SK-N-SH (cell line): Measurements from ENCODE around the gene KRT75. TPM values are rescaled to one million over a fixed set of nuclear protein-coding genes. Genes with fewer than 3 reads are reported as not detected.

ENCODE experiments used
- CTCF ChIA-PET: fragments of 300-600, 350-600 bp; formaldehyde crosslinking; extraction: SDS; loops from one replicate; lab custom pipeline; 2021; lab: Yijun Ruan, JAX
- POLR2A ChIA-PET: fragments of 350-600 bp; sonication (Branson Sonifier 250); formaldehyde crosslinking; extraction: SDS; loops from one replicate; lab custom pipeline; 2020; ENCODE audit warnings: antibody characterized with exemption, inconsistent platforms; lab: Yijun Ruan, JAX
- DNase-seq: peaks from one replicate; pipeline ENCODE4 v3.0.0; 2012
- H2AFZ ChIP-seq: fragments of 200-600 bp; sonication (generic); 2 replicates; pipeline ENCODE4 v1.8.1; 2016; ENCODE audit warnings: antibody characterized with exemption, mild to moderate bottlenecking, low read depth
- H3F3A ChIP-seq: fragments of 200-600 bp; sonication (generic); replicated peaks from 2 replicates; pipeline ENCODE3; 2016; ENCODE audit warnings: antibody characterized with exemption, mild to moderate bottlenecking; ENCODE audit not compliant: insufficient read depth
- H3K27ac ChIP-seq, 2 experiments: fragments of 200-500 bp in 1 of 2; fragments of 200-600 bp in 1 of 2; sonication (Bioruptor generic) in 1 of 2; sonication (generic), shearing (Covaris generic) in 1 of 2; 2 replicates each; pipeline versions ENCODE4 v1.5.1 to v1.6.1; 2014 to 2016; ENCODE audit warnings: low read depth in 2 of 2, inconsistent platforms in 1 of 2, low read length in 1 of 2, mild to moderate bottlenecking in 1 of 2, mixed read lengths in 1 of 2
- H3K27me3 ChIP-seq: fragments of 200-600 bp; sonication (generic), shearing (Covaris generic); 2 replicates; pipeline ENCODE4 v1.6.1; 2016; ENCODE audit warnings: mixed run types; ENCODE audit not compliant: insufficient read depth
- H3K36me3 ChIP-seq, 2 experiments: fragments of 200-500 bp in 1 of 2; fragments of 200-600 bp in 1 of 2; sonication (Bioruptor generic) in 1 of 2; sonication (generic) in 1 of 2; replicated peaks in 1 of 2; 2 replicates each; pipeline versions ENCODE3 to v1.5.1; 2014 to 2016; ENCODE audit warnings: low read length in 1 of 2, mild to moderate bottlenecking in 1 of 2; ENCODE audit not compliant: insufficient read depth in 2 of 2, control insufficient read depth in 1 of 2
- H3K4me1 ChIP-seq, 2 experiments: fragments of 200-500 bp in 1 of 2; fragments of 200-600 bp in 1 of 2; sonication (Bioruptor generic) in 1 of 2; sonication (generic), shearing (Covaris generic) in 1 of 2; 2 replicates each; pipeline versions ENCODE4 v1.5.1 to v1.6.1; 2014 to 2016; ENCODE audit warnings: low read depth in 1 of 2, low read length in 1 of 2, mixed run types in 1 of 2; ENCODE audit not compliant: insufficient read depth in 2 of 2, control insufficient read depth in 1 of 2
- H3K4me2 ChIP-seq: fragments of 200-600 bp; sonication (generic), shearing (Covaris generic); 2 replicates; pipeline ENCODE4 v1.6.1; 2017; ENCODE audit warnings: mixed run types
- H3K4me3 ChIP-seq, 2 experiments: fragments of 200-500 bp in 1 of 2; fragments of 200-600 bp in 1 of 2; sonication (Bioruptor generic) in 1 of 2; sonication (generic), shearing (Covaris generic) in 1 of 2; 2 replicates each; pipeline versions ENCODE4 v1.5.1 to v1.8.1; 2014 to 2016; ENCODE audit warnings: low read depth in 2 of 2, inconsistent platforms in 1 of 2, low read length in 1 of 2, mild to moderate bottlenecking in 1 of 2, mixed read lengths in 1 of 2, moderate library complexity in 1 of 2
- H3K79me2 ChIP-seq: fragments of 200-600 bp; sonication (generic); 2 replicates; pipeline ENCODE4 v1.8.1; 2017; ENCODE audit warnings: mild to moderate bottlenecking; ENCODE audit not compliant: insufficient read depth
- H3K9ac ChIP-seq: fragments of 200-600 bp; sonication (generic); 2 replicates; pipeline ENCODE4 v1.6.1; 2017; ENCODE audit warnings: mixed run types
- H3K9me2 ChIP-seq: fragments of 200-600 bp; sonication (generic); 2 replicates; pipeline ENCODE4 v1.6.1; 2017; ENCODE audit warnings: mixed run types
- H3K9me3 ChIP-seq: fragments of 200-600 bp; sonication (generic); 2 replicates; pipeline ENCODE4 v1.6.1; 2017; ENCODE audit warnings: mixed run types, mild to moderate bottlenecking, moderate library complexity
- H4K20me1 ChIP-seq: fragments of 200-600 bp; sonication (generic); 2 replicates; pipeline ENCODE4 v1.6.1; 2017; ENCODE audit warnings: mild to moderate bottlenecking, mixed run types; ENCODE audit not compliant: insufficient read depth
- ELF1 ChIP-seq: IDR thresholded peaks from 2 replicates; pipeline ENCODE4 v1.4.0; 2012
- FOXJ3 ChIP-seq: sonication (generic); formaldehyde crosslinking; IDR thresholded peaks from 2 replicates; pipeline ENCODE4 v1.5.1; 2020; ENCODE audit warnings: mild to moderate bottlenecking, missing genetic modification reagents
- FOXM1 ChIP-seq: IDR thresholded peaks from 2 replicates; pipeline ENCODE4 v1.4.0; 2012; ENCODE audit warnings: low read depth, mild to moderate bottlenecking
- GABPA ChIP-seq: IDR thresholded peaks from 2 replicates; pipeline ENCODE4 v1.4.0; 2012; ENCODE audit warnings: low read depth, mild to moderate bottlenecking
- GATA2 ChIP-seq: sonication (generic); formaldehyde crosslinking; IDR thresholded peaks from 2 replicates; pipeline ENCODE4 v1.5.0; 2020; ENCODE audit warnings: mild to moderate bottlenecking, missing genetic modification reagents
- JUND ChIP-seq: IDR thresholded peaks from 2 replicates; pipeline ENCODE4 v1.4.0; 2012
- MXI1 ChIP-seq: IDR thresholded peaks from 2 replicates; pipeline ENCODE4 v1.6.1; 2012; ENCODE audit warnings: mild to moderate bottlenecking, low read depth, low read length, improper control_type of control experiment
- NFIC ChIP-seq: IDR thresholded peaks from 2 replicates; pipeline ENCODE4 v1.4.0; 2012; ENCODE audit warnings: borderline replicate concordance
- PBX3 ChIP-seq: IDR thresholded peaks from 2 replicates; pipeline ENCODE4; 2012
- RAD21 ChIP-seq: IDR thresholded peaks from 2 replicates; pipeline ENCODE4 v1.6.1; 2012; ENCODE audit warnings: mild to moderate bottlenecking, low read length
- RCOR1 ChIP-seq: fragments of 150-350 bp; IDR thresholded peaks from 2 replicates; pipeline ENCODE4 v1.6.1; 2017; ENCODE audit warnings: antibody characterized with exemption, low read length
- TEAD4 ChIP-seq: IDR thresholded peaks from 2 replicates; pipeline ENCODE4 v1.4.0; 2012; ENCODE audit warnings: mild to moderate bottlenecking, borderline replicate concordance; ENCODE audit not compliant: insufficient read depth
- USF1 ChIP-seq: IDR thresholded peaks from 2 replicates; pipeline ENCODE4 v1.4.0; 2012; ENCODE audit warnings: low read depth, borderline replicate concordance
- YY1 ChIP-seq: IDR thresholded peaks from 2 replicates; pipeline ENCODE4 v1.4.0; 2012; ENCODE audit warnings: low read depth, mild to moderate bottlenecking
- WGBS: methylation state at CpG from one replicate; pipeline ENCODE4 v1.1.6; 2017; ENCODE audit warnings: low lambda C conversion rate; 5-methylcytosine and 5-hydroxymethylcytosine counted together
- polyA plus RNA-seq, 3 experiments: library from polyadenylated mRNA; depleted of rRNA; stranded (reverse); fragments of >200 nt; gene quantifications; 2 replicates each; pipeline ENCODE4 v1.2.3, GENCODE V29; 2012

KRT75 gene
- polyA plus RNA-seq, 1 of the 3 experiments (the other 2 are of a cell fraction): not detected

GRCh38 chr12:52378091-52378490 is 56.1 kb downstream of the KRT75 start:
- H3K9me3 ChIP-seq: peaks cover 7% of the 10 kb centered on the region; the same call in 1 of the 2 replicates
- H2AFZ ChIP-seq: no peak overlapping the region
- DNase-seq: no peak
- H3K9ac ChIP-seq: no peak overlapping the region
- no peaks in the 10 kb centered on the region for H3K36me3 ChIP-seq
- H3K9me2 ChIP-seq: no peaks in the 10 kb centered on the region
- no peaks in the 10 kb centered on the region; a peak in 1 of 4 replicates for H3K4me1 ChIP-seq
- H3F3A ChIP-seq: no peaks in the 10 kb centered on the region
- ChIA-PET POLR2A (no interaction called here), CTCF (interaction anchor here (0.8 to 6.5 kb wide), 6 partner anchors 14 to 507 kb away, joined by 3 to 58 read pairs (median 4); no protein-coding TSS in a partner anchor)
- WGBS: 46% methylated on average over 7 of the region's 19 CpGs
- peaks cover 56% of the 10 kb centered on the region for H3K27me3 ChIP-seq
- H3K4me3 ChIP-seq: no peak overlapping the region
- H4K20me1 ChIP-seq: no peaks in the 10 kb centered on the region
- TF ChIP-seq ELF1: no peak
- TF ChIP-seq PBX3: no peak
- TF ChIP-seq YY1: no peak
- TF ChIP-seq RCOR1: no peak
- TF ChIP-seq MXI1: no peak
- no peak for TF ChIP-seq NFIC
- no peak for TF ChIP-seq USF1
- no peak for TF ChIP-seq JUND
- TF ChIP-seq TEAD4: no peak
- no peak for TF ChIP-seq FOXJ3 (CRISPR knock-in tag)
- no peak for TF ChIP-seq GATA2 (CRISPR knock-in tag)
- TF ChIP-seq GABPA: no peak
- no peak for TF ChIP-seq RAD21
- no peak for TF ChIP-seq FOXM1
- no peaks in the 10 kb centered on the region for H3K79me2 ChIP-seq
- H3K4me2 ChIP-seq: no peak overlapping the region
- no peak overlapping the region for H3K27ac ChIP-seq

GRCh38 chr12:52377266-52377665 is 56.9 kb downstream of the KRT75 start:
- H3K79me2 ChIP-seq: no peaks in the 10 kb centered on the region
- no peaks in the 10 kb centered on the region for H3K9me2 ChIP-seq
- no peak for TF ChIP-seq JUND
- H3K4me1 ChIP-seq: no peaks in the 10 kb centered on the region; a peak in 1 of 4 replicates
- H3K4me3 ChIP-seq: no peak overlapping the region
- WGBS: 27% methylated on average over 6 of the region's 8 CpGs
- ChIA-PET POLR2A (no interaction called here), CTCF (interaction anchor here (0.8 to 6.5 kb wide), 4 partner anchors 130 to 502 kb away, joined by 3 to 58 read pairs (median 3); no protein-coding TSS in a partner anchor)
- DNase-seq: no peak
- peaks cover 48% of the 10 kb centered on the region for H3K27me3 ChIP-seq
- H4K20me1 ChIP-seq: no peaks in the 10 kb centered on the region
- H3K9me3 ChIP-seq: peaks cover 7% of the 10 kb centered on the region; the same call in 1 of the 2 replicates
- no peak overlapping the region for H3K27ac ChIP-seq
- no peak overlapping the region for H3K4me2 ChIP-seq
- H3F3A ChIP-seq: no peaks in the 10 kb centered on the region
- H3K9ac ChIP-seq: no peak overlapping the region
- no peaks in the 10 kb centered on the region for H3K36me3 ChIP-seq
- H2AFZ ChIP-seq: no peak overlapping the region

Other genes with a start within 250 kb of the KRT75 start
- gene KRT80, start 242.4 kb downstream of the KRT75 start, polyA plus RNA-seq (2012; rRNA removed): 14.9 and 17.4 TPM in 2 replicates
- 3.2 and 5.4 TPM in 2 replicates for gene KRT7, start 201.1 kb downstream of the KRT75 start, polyA plus RNA-seq (2012; rRNA removed)
- gene KRT86, start 159.7 kb downstream of the KRT75 start, polyA plus RNA-seq (2012; rRNA removed): 0.34 and 0.56 TPM in 2 replicates
- gene KRT81, start 142.8 kb downstream of the KRT75 start, polyA plus RNA-seq (2012; rRNA removed): 0.80 and 1.9 TPM in 2 replicates
- 0.03 TPM in 1 of 2 replicates, not detected in the other for gene KRT83, start 113.0 kb downstream of the KRT75 start, polyA plus RNA-seq (2012; rRNA removed)
- not detected in 2 replicates for gene KRT85, start 66.9 kb downstream of the KRT75 start, polyA plus RNA-seq (2012; rRNA removed)
- gene KRT84, start 48.7 kb downstream of the KRT75 start, polyA plus RNA-seq (2012; rRNA removed): not detected in 2 replicates
- gene KRT82, start 28.0 kb downstream of the KRT75 start, polyA plus RNA-seq (2012; rRNA removed): not detected in 2 replicates
- gene KRT6B, start 17.8 kb upstream of the KRT75 start, polyA plus RNA-seq (2012; rRNA removed): not detected in 2 replicates
- not detected in 2 replicates for gene KRT6C, start 39.4 kb upstream of the KRT75 start, polyA plus RNA-seq (2012; rRNA removed)
- not detected in 2 replicates for gene KRT6A, start 58.9 kb upstream of the KRT75 start, polyA plus RNA-seq (2012; rRNA removed)
- gene KRT5, start 86.0 kb upstream of the KRT75 start, polyA plus RNA-seq (2012; rRNA removed): not detected in 2 replicates
- gene KRT71, start 118.8 kb upstream of the KRT75 start, polyA plus RNA-seq (2012; rRNA removed): not detected in 2 replicates
- not detected in 2 replicates for gene KRT74, start 139.5 kb upstream of the KRT75 start, polyA plus RNA-seq (2012; rRNA removed)
- not detected in 2 replicates for gene KRT72, start 167.1 kb upstream of the KRT75 start, polyA plus RNA-seq (2012; rRNA removed)
- not detected in 2 replicates for gene KRT73, start 184.2 kb upstream of the KRT75 start, polyA plus RNA-seq (2012; rRNA removed)
- gene KRT2, start 217.8 kb upstream of the KRT75 start, polyA plus RNA-seq (2012; rRNA removed): not detected in 2 replicates
- gene KRT1, start 246.0 kb upstream of the KRT75 start, polyA plus RNA-seq (2012; rRNA removed): not detected in 2 replicates